Measurements from ENCODE around the gene FBP2. TPM values are rescaled to one million over a fixed set of nuclear protein-coding genes. Genes with fewer than 3 reads are reported as not detected.

FBP2 gene
- total RNA-seq, 1 experiment from 2014 or later, result not detected

Other genes with a start within 250 kb of the FBP2 start
- 1.3 and 1.4 TPM in 2 replicates for gene PCAT7, start 38.7 kb downstream of the FBP2 start, total RNA-seq (2014; rRNA removed; shearing (Covaris generic))
- gene FBP1, start 45.7 kb upstream of the FBP2 start, total RNA-seq (2014; rRNA removed; shearing (Covaris generic)), result 53.5 and 63.3 TPM in 2 replicates
- 19.9 and 22.6 TPM in 2 replicates for gene AOPEP, start 132.9 kb upstream of the FBP2 start, total RNA-seq (2014; rRNA removed; shearing (Covaris generic))